Parathyroid adenoma (tissue), 2 donors: ENCODE data around the gene TANK.

ENCODE experiments used
- H2AFZ ChIP-seq: fragments of 300-600 bp; sonication (generic); one replicate; pipeline ENCODE4 v1.7.0; 2017; ENCODE audit warnings: antibody characterized with exemption, mild to moderate bottlenecking
- H3K27ac ChIP-seq: fragments of 300-600 bp; sonication (generic); one replicate; pipeline ENCODE4 v1.7.0; 2017
- H3K27me3 ChIP-seq: fragments of 300-600 bp; sonication (generic); one replicate; pipeline ENCODE4 v1.7.0; 2017; ENCODE audit warnings: low read length; ENCODE audit not compliant: control insufficient read depth, insufficient read depth
- H3K36me3 ChIP-seq: fragments of 300-600 bp; sonication (generic); one replicate; pipeline ENCODE4 v1.7.0; 2017; ENCODE audit warnings: low read length; ENCODE audit not compliant: control insufficient read depth, insufficient read depth
- H3K4me1 ChIP-seq: fragments of 300-600 bp; sonication (generic); one replicate; pipeline ENCODE4 v1.7.0; 2017; ENCODE audit warnings: control low read depth
- H3K4me2 ChIP-seq: fragments of 300-600 bp; sonication (generic); one replicate; pipeline ENCODE4 v1.7.0; 2017; ENCODE audit warnings: low read length
- H3K4me3 ChIP-seq: fragments of 300-600 bp; sonication (generic); one replicate; pipeline ENCODE4 v1.7.0; 2017; ENCODE audit warnings: low read depth, low read length
- H3K79me2 ChIP-seq: fragments of 300-600 bp; sonication (generic); one replicate; pipeline ENCODE4 v1.7.0; 2017; ENCODE audit warnings: control low read depth
- H3K9ac ChIP-seq: fragments of 300-600 bp; sonication (generic); one replicate; pipeline ENCODE4 v1.7.0; 2017; ENCODE audit warnings: mild to moderate bottlenecking
- H3K9me3 ChIP-seq: fragments of 300-600 bp; sonication (generic); one replicate; pipeline ENCODE4 v1.7.0; 2017; ENCODE audit warnings: low read length; ENCODE audit not compliant: control insufficient read depth
- TF ChIP-seq, protein P1 (sequence below): fragments of 300-600 bp; sonication (generic); IDR thresholded peaks from one replicate; pipeline ENCODE4 v1.7.0; 2017; ENCODE audit warnings: antibody characterized with exemption, mild to moderate bottlenecking
- donor health status: primary hyperparathyroidism.

The TANK gene

DNA sequence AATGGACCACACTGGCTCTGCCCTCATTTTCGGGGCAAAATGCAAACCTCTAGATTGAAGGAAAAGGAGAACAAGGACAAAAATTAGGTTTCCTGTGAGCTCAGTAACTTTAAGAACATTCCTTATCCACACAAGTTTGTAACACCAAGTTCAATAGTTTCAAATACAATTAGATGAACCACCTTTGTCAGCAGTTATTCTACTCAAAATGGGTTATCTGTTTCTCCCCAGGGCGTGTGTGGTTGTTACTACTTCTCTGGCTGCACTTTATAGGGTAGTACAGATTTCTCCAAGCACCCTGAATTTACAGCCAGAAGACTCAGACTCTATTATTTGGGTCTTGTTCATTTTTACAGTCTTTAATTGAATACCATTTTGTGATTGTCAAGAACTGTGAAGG is 45.0 kb upstream of the TANK start:
- TF ChIP-seq, protein P1, sequence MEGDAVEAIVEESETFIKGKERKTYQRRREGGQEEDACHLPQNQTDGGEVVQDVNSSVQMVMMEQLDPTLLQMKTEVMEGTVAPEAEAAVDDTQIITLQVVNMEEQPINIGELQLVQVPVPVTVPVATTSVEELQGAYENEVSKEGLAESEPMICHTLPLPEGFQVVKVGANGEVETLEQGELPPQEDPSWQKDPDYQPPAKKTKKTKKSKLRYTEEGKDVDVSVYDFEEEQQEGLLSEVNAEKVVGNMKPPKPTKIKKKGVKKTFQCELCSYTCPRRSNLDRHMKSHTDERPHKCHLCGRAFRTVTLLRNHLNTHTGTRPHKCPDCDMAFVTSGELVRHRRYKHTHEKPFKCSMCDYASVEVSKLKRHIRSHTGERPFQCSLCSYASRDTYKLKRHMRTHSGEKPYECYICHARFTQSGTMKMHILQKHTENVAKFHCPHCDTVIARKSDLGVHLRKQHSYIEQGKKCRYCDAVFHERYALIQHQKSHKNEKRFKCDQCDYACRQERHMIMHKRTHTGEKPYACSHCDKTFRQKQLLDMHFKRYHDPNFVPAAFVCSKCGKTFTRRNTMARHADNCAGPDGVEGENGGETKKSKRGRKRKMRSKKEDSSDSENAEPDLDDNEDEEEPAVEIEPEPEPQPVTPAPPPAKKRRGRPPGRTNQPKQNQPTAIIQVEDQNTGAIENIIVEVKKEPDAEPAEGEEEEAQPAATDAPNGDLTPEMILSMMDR = no peak
- no peaks in the 10 kb centered on the region for H3K4me1 ChIP-seq
- no peak overlapping the region for H2AFZ ChIP-seq
- no peak overlapping the region for H3K4me2 ChIP-seq
- H3K4me3 ChIP-seq = no peak overlapping the region
- H3K9me3 ChIP-seq = no peaks in the 10 kb centered on the region
- no peaks in the 10 kb centered on the region for H3K27me3 ChIP-seq
- no peak overlapping the region for H3K9ac ChIP-seq
- H3K79me2 ChIP-seq = no peaks in the 10 kb centered on the region
- no peaks in the 10 kb centered on the region for H3K36me3 ChIP-seq
- no peak overlapping the region for H3K27ac ChIP-seq

DNA sequence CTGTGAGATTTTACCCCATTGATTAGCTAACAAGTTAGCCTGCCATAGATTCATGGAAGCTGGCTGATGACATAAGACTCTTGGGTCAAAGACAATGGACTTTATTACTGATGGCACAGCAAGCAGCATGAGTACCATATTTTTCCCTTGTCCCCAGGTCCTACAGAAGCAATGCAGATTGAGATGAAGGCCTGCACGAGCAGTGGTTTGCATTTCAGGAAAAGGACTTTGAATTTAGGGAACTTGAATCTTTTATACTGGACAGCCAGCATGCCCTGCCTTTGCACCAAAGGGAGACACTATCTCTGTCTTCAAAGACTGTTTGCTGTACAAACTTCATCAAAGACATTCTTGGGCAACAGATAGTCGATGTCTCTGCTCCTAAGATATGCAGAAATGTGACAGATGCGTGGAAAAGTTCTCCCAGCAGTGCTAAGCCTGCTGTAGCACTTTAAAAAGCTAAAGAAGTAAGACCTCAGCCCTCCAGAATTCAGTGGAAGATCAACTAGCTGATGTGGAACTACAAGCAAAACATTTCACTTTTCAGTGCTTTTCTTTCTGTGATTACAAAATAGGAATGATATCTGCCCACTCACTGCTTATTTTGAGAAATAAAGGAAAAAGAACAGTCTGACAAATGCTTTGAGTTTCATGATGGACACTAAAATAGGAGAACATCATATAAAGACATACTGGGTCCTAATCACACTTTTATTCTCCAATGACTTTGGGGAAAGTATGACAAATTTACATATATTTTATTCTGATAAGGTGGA is 44.4 kb upstream of the TANK start:
- Histone ChIP-seq H3K4me2 (no peak overlapping the region), H3K9me3 (no peaks in the 10 kb centered on the region), H3K4me3 (no peak overlapping the region), H3K27me3 (no peaks in the 10 kb centered on the region), H3K79me2 (no peaks in the 10 kb centered on the region), H2AFZ (no peak overlapping the region), H3K4me1 (no peaks in the 10 kb centered on the region), H3K9ac (no peak overlapping the region), H3K27ac (no peak overlapping the region), H3K36me3 (no peaks in the 10 kb centered on the region)
- TF ChIP-seq, protein P1 = no peak

DNA sequence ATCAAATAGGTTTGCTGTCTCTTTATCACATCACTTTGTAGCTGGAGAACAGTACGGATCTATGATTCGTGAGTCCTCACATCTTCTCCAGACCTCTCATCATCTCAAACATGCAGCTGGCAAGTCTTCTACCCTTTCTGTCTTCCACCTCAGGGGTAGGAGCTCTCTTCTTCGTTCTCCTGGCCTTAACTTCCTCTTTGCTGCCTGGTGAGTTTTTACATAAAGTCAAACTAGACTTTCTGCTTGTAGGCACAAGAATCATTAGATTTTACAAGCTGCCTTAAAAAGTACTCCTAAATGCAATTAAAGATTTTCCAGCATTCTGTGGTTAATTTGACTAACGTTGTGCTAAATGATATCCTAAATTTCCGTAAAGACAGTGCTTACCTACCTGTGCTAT is 43.7 kb upstream of the TANK start:
- TF ChIP-seq, protein P1 = no peak
- Histone ChIP-seq H3K4me1 (no peaks in the 10 kb centered on the region), H3K27ac (no peak overlapping the region), H3K9me3 (no peaks in the 10 kb centered on the region), H2AFZ (no peak overlapping the region), H3K9ac (no peak overlapping the region), H3K79me2 (no peaks in the 10 kb centered on the region), H3K27me3 (no peaks in the 10 kb centered on the region), H3K4me2 (no peak overlapping the region), H3K4me3 (no peak overlapping the region), H3K36me3 (no peaks in the 10 kb centered on the region)

DNA sequence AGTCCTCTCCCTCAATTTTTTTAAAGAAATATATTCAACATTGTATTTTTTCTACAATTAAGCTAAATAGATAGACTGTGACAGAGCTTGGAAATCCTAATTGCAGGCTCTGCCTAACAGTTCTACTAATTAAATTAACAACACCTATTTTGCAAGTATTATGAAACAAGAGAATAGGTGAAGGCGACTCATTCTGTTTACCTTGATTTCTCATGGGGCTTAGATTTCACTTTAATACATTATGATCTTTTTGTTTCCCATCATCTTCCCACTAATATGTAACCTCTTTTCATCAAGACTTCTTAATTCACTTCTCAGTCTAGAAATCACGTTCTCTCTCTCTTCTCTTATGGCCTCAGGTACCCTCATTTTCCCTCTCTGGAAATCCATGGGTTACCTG is 42.7 kb upstream of the TANK start:
- Histone ChIP-seq H2AFZ (no peak overlapping the region), H3K27me3 (no peaks in the 10 kb centered on the region), H3K4me1 (no peaks in the 10 kb centered on the region), H3K9ac (no peak overlapping the region), H3K9me3 (no peaks in the 10 kb centered on the region), H3K79me2 (no peaks in the 10 kb centered on the region), H3K4me2 (no peak overlapping the region), H3K4me3 (no peak overlapping the region), H3K27ac (no peak overlapping the region), H3K36me3 (no peaks in the 10 kb centered on the region)
- TF ChIP-seq, protein P1 = no peak

DNA sequence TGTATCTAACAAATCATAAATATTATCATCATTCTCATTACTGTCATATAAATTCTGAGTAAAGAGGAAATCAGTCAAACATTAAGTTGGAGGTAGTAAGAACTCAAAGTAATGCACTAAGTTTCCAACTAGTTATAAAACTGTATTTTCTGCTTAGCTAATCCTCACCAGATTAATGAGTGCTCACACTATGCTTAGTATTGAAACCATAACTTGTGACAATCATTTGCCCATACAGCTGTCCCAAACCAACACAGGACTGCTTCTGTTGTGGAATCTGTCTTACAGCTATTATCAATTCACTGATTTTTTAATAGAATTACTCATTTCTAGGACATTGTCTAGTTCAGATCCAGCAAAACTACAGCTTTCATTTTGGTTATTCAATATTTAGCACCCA is 41.5 kb upstream of the TANK start:
- no peak overlapping the region for H3K4me2 ChIP-seq
- no peak overlapping the region for H3K27ac ChIP-seq
- no peaks in the 10 kb centered on the region for H3K9me3 ChIP-seq
- no peak overlapping the region for H3K9ac ChIP-seq
- H3K36me3 ChIP-seq = no peaks in the 10 kb centered on the region
- no peaks in the 10 kb centered on the region for H3K4me1 ChIP-seq
- TF ChIP-seq, protein P1 = no peak
- H2AFZ ChIP-seq = no peak overlapping the region
- H3K79me2 ChIP-seq = no peaks in the 10 kb centered on the region
- no peak overlapping the region for H3K4me3 ChIP-seq
- no peaks in the 10 kb centered on the region for H3K27me3 ChIP-seq
